Loucy (cell line): ENCODE results near the gene ABLIM2.
A peak's percentile ranks its signal among the peaks of the same experiment; 100 is the strongest.

Source experiments
- H2AFZ ChIP-seq: fragments of 200-600 bp; sonication (generic); 2 replicates; pipeline ENCODE4 v1.6.0; 2016; ENCODE audit warnings: antibody characterized with exemption, mild to moderate bottlenecking, low read length, moderate library complexity
- H3F3A ChIP-seq: fragments of 200-600 bp; 2 replicates; pipeline ENCODE4 v1.6.0; 2016; ENCODE audit warnings: antibody characterized with exemption, low read depth, mild to moderate bottlenecking
- H3K27me3 ChIP-seq: fragments of 200-600 bp; sonication (generic); 2 replicates; pipeline ENCODE4 v1.6.1; 2014; ENCODE audit warnings: low read length, mild to moderate bottlenecking; ENCODE audit not compliant: insufficient read depth, poor library complexity, severe bottlenecking
- H3K36me3 ChIP-seq: fragments of 200-600 bp; sonication (generic); 2 replicates; pipeline ENCODE4 v1.6.1; 2016; ENCODE audit warnings: low read length; ENCODE audit not compliant: insufficient read depth
- H3K4me1 ChIP-seq: fragments of 200-600 bp; sonication (generic); 2 replicates; pipeline ENCODE4 v1.5.1; 2014; ENCODE audit warnings: low read length, mild to moderate bottlenecking; ENCODE audit not compliant: insufficient read depth, poor library complexity, severe bottlenecking
- H3K4me2 ChIP-seq: fragments of 200-600 bp; sonication (generic); 2 replicates; pipeline ENCODE4 v1.6.0; 2014; ENCODE audit warnings: antibody characterized with exemption, low read length, low read depth, mild to moderate bottlenecking; ENCODE audit not compliant: poor library complexity, severe bottlenecking
- H3K4me3 ChIP-seq: fragments of 200-600 bp; sonication (generic); 2 replicates; pipeline ENCODE4 v1.5.1; 2014; ENCODE audit warnings: low read length, mild to moderate bottlenecking, mixed read lengths; ENCODE audit not compliant: poor library complexity, severe bottlenecking
- H3K79me2 ChIP-seq: fragments of 200-600 bp; sonication (generic); 2 replicates; pipeline ENCODE4 v1.6.1; 2014; ENCODE audit warnings: low read length; ENCODE audit not compliant: insufficient read depth
- H3K9ac ChIP-seq: fragments of 200-600 bp; sonication (generic); 2 replicates; pipeline ENCODE4 v1.6.0; 2014; ENCODE audit warnings: mild to moderate bottlenecking, low read depth, low read length, moderate library complexity; ENCODE audit not compliant: poor library complexity, severe bottlenecking
- H3K9me2 ChIP-seq: fragments of 200-600 bp; sonication (generic); replicated peaks from 2 replicates; pipeline ENCODE4 v1.6.1; 2016; ENCODE audit warnings: low read depth, low read length, mixed read lengths
- H3K9me3 ChIP-seq: fragments of 200-600 bp; sonication (generic); 2 replicates; pipeline ENCODE4 v1.6.1; 2014; ENCODE audit warnings: mild to moderate bottlenecking, antibody characterized with exemption, low read length, low read depth; ENCODE audit not compliant: insufficient read depth
- H4K20me1 ChIP-seq: fragments of 200-600 bp; sonication (generic); 2 replicates; pipeline ENCODE4 v1.6.0; 2014; ENCODE audit warnings: antibody characterized with exemption, low read length, mild to moderate bottlenecking; ENCODE audit not compliant: insufficient read depth, poor library complexity, severe bottlenecking
- CTCF ChIP-seq: fragments of 200-600 bp; sonication (generic); conservative IDR thresholded peaks from 2 replicates; pipeline ENCODE4 v1.5.1; 2014; ENCODE audit warnings: mild to moderate bottlenecking, antibody characterized with exemption, low read length
- EZH2phosphoT487 ChIP-seq: fragments of 200-600 bp; IDR thresholded peaks from 2 replicates; pipeline ENCODE4 v1.6.1; 2018; ENCODE audit warnings: antibody characterized with exemption, mild to moderate bottlenecking, moderate library complexity, borderline replicate concordance

ABLIM2 gene

DNA sequence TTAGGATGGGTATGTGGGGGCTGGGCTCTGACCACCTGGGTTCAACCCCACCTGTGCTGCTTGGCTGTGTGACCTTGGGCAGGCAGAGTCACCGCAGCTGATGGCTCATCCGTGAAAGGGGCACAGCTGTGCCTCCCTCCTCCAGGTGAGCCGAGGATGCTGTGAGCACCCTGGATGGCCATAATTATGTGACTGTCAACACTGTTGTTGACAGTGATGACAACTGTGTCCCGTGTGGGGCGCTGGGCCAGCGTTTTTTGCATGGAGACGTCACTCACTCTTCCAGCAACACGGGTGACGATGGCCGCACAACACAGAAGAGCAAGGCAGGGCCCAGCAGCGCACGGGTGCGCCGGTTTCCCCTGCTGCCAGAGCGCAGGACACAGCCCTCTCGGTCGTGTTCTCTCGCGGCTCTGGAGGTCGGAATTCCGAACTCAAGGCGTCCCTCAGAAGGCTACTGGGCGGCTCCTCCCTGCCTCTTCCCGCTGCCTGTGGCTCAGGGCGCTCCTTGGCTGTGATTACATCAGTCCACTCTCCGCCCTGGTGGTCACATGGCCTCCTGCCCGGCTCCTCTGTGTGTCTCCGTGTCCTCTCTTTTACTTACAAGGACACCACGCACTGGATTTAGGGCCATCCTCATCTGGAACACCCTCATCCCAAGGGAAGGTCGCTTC, 41.8 kb upstream of the ABLIM2 start:
- Histone ChIP-seq H4K20me1 (peaks cover 6% of the 10 kb centered on the region), H3K36me3 (no peaks in the 10 kb centered on the region), H3K27me3 (no peaks in the 10 kb centered on the region), H3K9me3 (no peaks in the 10 kb centered on the region), H3K79me2 (peaks cover 62% of the 10 kb centered on the region), H3F3A (no peaks in the 10 kb centered on the region), H3K4me3 (peak overlapping the region; percentile 88), H2AFZ (no peak overlapping the region), H3K9ac (peak overlapping the region; percentile 92), H3K4me1 (peaks cover 70% of the 10 kb centered on the region), H3K9me2 (no peaks in the 10 kb centered on the region), H3K4me2 (peak overlapping the region; percentile 98)
- TF ChIP-seq EZH2phosphoT487: no peak
- no peak for TF ChIP-seq CTCF

GRCh38 chr4:8199594-8200301, 41.1 kb upstream of the ABLIM2 start:
- no peak for TF ChIP-seq EZH2phosphoT487
- TF ChIP-seq CTCF: no peak
- Histone ChIP-seq H3K36me3 (no peaks in the 10 kb centered on the region), H3K79me2 (peaks cover 56% of the 10 kb centered on the region), H3K9ac (peak overlapping the region; percentile 92), H3K4me3 (peak overlapping the region; percentile 88), H3K9me3 (no peaks in the 10 kb centered on the region), H3F3A (no peaks in the 10 kb centered on the region), H2AFZ (no peak overlapping the region; the same call in 1 of the 2 replicates), H4K20me1 (peaks cover 5% of the 10 kb centered on the region), H3K27me3 (no peaks in the 10 kb centered on the region), H3K4me2 (peak overlapping the region; percentile 98), H3K9me2 (no peaks in the 10 kb centered on the region), H3K4me1 (peaks cover 64% of the 10 kb centered on the region)

GRCh38 chr4:8198906-8199593, 40.4 kb upstream of the ABLIM2 start, which contains the start of gene SH3TC1:
Gene SH3TC1, plus strand, starts transcription at chr4:8199290. Its CDS starts 5,905 bp downstream, at chr4:8205195.
- no peaks in the 10 kb centered on the region for H3K27me3 ChIP-seq
- peaks cover 5% of the 10 kb centered on the region for H4K20me1 ChIP-seq
- H3K4me2 ChIP-seq: peak within 1 kb of the TSS; percentile 98
- H2AFZ ChIP-seq: peak within 1 kb of the TSS; percentile 32; the same call in 1 of the 2 replicates
- H3K9me2 ChIP-seq: no peaks in the 10 kb centered on the region
- peaks cover 49% of the 10 kb centered on the region for H3K79me2 ChIP-seq
- H3K9me3 ChIP-seq: no peaks in the 10 kb centered on the region
- TF ChIP-seq CTCF: no peak
- no peak for TF ChIP-seq EZH2phosphoT487
- peak within 1 kb of the TSS; percentile 88 for H3K4me3 ChIP-seq
- H3K36me3 ChIP-seq: no peaks in the 10 kb centered on the region
- peak within 1 kb of the TSS; percentile 92 for H3K9ac ChIP-seq
- peaks cover 57% of the 10 kb centered on the region for H3K4me1 ChIP-seq
- no peaks in the 10 kb centered on the region for H3F3A ChIP-seq
